Measurements from ENCODE around the gene IGBP1. TPM values are rescaled to one million over a fixed set of nuclear protein-coding genes. Genes with fewer than 3 reads are reported as not detected.
"Not testable (repeated sequence)": the region's sequence is repeated elsewhere in the genome, so short reads cannot be mapped to it uniquely, and the experiment has no call there.

Gene IGBP1
- total and polyA plus RNA-seq, 2 donors from 2014 or later, result 44.2 to 67.3 TPM

DNA sequence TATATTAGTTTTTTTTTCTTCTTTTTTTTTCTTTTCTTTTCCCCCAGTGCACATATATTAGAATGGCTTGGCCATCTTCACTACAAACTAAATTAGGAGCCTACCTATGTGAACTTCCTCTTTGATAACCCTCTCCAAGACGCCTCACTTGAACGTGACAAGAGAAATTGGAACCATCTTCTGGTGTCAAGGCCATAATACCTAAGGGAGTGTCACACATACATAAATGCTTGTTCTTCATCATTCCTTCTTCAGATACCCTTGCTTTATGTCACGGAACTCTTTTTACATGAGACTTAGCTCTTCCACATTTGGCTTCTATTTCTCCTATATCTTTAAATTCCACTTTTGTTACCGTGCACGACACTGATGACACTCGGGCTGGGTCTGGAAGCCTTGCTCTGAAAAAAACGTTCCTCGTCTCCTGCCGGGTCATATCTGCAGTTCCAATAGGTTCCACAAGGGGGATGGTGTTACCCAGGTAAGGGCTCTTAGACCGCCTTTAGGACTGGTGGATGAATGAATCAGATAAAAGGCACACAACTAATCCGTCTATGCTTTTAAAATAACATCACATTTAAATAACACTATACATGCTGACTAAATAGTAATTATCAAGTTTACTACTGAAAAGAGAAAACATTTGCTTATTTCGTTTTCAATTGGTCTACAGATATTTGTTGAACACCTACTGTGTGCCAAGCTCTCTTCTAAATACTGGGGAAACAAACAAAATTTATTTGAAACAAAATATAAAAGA, 63.9 kb downstream of the IGBP1 start:
- H3K36me3 ChIP-seq (ENCODE audit: control insufficient read depth in 2 of 3, insufficient read depth in 3 of 3, low read length in 3 of 3), result no peaks in the 10 kb centered on the region
- no peaks in the 10 kb centered on the region for H3K4me1 ChIP-seq (ENCODE audit: control insufficient read depth in 2 of 3, insufficient read depth in 2 of 3, low read depth in 1 of 3, low read length in 3 of 3)
- H3K27ac ChIP-seq (ENCODE audit: low read depth in 2 of 2, low read length in 2 of 2), result no peak overlapping the region
- no peaks in the 10 kb centered on the region for H3K9me3 ChIP-seq (ENCODE audit: control insufficient read depth in 2 of 3, insufficient read depth in 1 of 3, low read length in 3 of 3)
- intact Hi-C loops (cut with DNase I), result no loop called here
- H3K4me3 ChIP-seq (ENCODE audit: low read length in 3 of 3), result peak overlapping the region in 1 of 3 donors; percentile 25
- TF ChIP-seq, protein P1, sequence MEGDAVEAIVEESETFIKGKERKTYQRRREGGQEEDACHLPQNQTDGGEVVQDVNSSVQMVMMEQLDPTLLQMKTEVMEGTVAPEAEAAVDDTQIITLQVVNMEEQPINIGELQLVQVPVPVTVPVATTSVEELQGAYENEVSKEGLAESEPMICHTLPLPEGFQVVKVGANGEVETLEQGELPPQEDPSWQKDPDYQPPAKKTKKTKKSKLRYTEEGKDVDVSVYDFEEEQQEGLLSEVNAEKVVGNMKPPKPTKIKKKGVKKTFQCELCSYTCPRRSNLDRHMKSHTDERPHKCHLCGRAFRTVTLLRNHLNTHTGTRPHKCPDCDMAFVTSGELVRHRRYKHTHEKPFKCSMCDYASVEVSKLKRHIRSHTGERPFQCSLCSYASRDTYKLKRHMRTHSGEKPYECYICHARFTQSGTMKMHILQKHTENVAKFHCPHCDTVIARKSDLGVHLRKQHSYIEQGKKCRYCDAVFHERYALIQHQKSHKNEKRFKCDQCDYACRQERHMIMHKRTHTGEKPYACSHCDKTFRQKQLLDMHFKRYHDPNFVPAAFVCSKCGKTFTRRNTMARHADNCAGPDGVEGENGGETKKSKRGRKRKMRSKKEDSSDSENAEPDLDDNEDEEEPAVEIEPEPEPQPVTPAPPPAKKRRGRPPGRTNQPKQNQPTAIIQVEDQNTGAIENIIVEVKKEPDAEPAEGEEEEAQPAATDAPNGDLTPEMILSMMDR (IDR thresholded peaks at IDR 0.05; ENCODE audit: borderline replicate concordance, extremely low read depth, insufficient read depth), result peak; percentile 53
- no peak overlapping the region for H3K9ac ChIP-seq (ENCODE audit: low read length in 3 of 3)
- no peaks in the 10 kb centered on the region for H3K27me3 ChIP-seq (ENCODE audit: control insufficient read depth, insufficient read depth, low read length)
- FAIRE-seq (peak; percentile 45), DNase-seq (peak in 3 of 5 donors; percentile 16 to 34 (median 31))

DNA sequence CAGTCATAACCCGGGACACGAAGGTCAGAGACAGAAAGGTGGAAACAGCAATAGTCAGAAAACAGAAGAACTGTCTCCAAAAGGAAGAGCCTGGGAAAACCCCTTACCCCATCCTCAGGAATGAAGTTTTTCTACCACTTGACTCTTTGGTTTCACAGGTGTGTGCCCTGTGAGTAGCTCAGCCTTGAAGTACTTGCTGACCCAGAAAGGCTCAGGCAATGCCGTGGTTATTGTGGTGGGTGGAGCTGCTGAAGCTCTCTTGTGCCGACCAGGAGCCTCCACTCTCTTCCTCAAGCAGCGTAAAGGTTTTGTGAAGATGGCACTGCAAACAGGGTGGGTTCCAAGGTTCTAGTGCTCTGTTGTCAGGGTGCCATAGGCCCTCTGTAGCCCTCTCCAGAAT, 68.5 kb downstream of the IGBP1 start:
- H3K27ac ChIP-seq (ENCODE audit: low read depth in 2 of 2, low read length in 2 of 2), result no peak overlapping the region
- H3K4me3 ChIP-seq (ENCODE audit: low read length in 3 of 3), result no peak overlapping the region
- no peaks in the 10 kb centered on the region for H3K27me3 ChIP-seq (ENCODE audit: control insufficient read depth, insufficient read depth, low read length)
- no peaks in the 10 kb centered on the region for H3K9me3 ChIP-seq (ENCODE audit: control insufficient read depth in 2 of 3, insufficient read depth in 1 of 3, low read length in 3 of 3)
- no peak for DNase-seq
- TF ChIP-seq, protein P1 (IDR thresholded peaks at IDR 0.05; ENCODE audit: borderline replicate concordance, extremely low read depth, insufficient read depth), result no peak
- no peaks in the 10 kb centered on the region for H3K36me3 ChIP-seq (ENCODE audit: control insufficient read depth in 2 of 3, insufficient read depth in 3 of 3, low read length in 3 of 3)
- H3K9ac ChIP-seq (ENCODE audit: low read length in 3 of 3), result no peak overlapping the region
- H3K4me1 ChIP-seq (ENCODE audit: control insufficient read depth in 2 of 3, insufficient read depth in 2 of 3, low read depth in 1 of 3, low read length in 3 of 3), result no peaks in the 10 kb centered on the region
- FAIRE-seq, result no peak
- intact Hi-C loops (cut with DNase I), result no loop called here

DNA sequence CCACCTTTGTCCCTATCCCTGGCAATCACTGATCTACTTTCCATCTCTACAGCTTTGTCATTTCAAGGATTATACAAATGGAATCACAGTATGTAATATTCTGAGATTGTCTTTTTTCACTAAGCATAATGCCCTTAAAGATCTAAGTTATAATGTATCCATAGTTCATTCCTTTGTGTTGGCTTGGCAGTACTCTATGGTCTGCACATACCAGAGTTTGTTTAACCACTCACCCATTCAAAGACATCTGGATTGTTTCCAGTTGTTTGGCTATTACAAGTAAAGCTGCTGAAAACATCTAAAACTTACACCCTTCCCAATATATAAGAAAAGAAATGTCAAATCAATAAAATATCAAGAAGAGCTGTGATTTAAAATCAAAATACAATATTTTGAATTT, 75.2 kb downstream of the IGBP1 start:
- H3K9ac ChIP-seq (ENCODE audit: low read length in 3 of 3), result no peak overlapping the region
- H3K4me1 ChIP-seq (ENCODE audit: control insufficient read depth in 2 of 3, insufficient read depth in 2 of 3, low read depth in 1 of 3, low read length in 3 of 3), result no peaks in the 10 kb centered on the region
- no peak overlapping the region for H3K4me3 ChIP-seq (ENCODE audit: low read length in 3 of 3)
- FAIRE-seq (no peak), DNase-seq (no peak)
- H3K36me3 ChIP-seq (ENCODE audit: control insufficient read depth in 2 of 3, insufficient read depth in 3 of 3, low read length in 3 of 3), result no peaks in the 10 kb centered on the region
- H3K9me3 ChIP-seq (ENCODE audit: control insufficient read depth in 2 of 3, insufficient read depth in 1 of 3, low read length in 3 of 3), result no peaks in the 10 kb centered on the region
- no peaks in the 10 kb centered on the region for H3K27me3 ChIP-seq (ENCODE audit: control insufficient read depth, insufficient read depth, low read length)
- H3K27ac ChIP-seq (ENCODE audit: low read depth in 2 of 2, low read length in 2 of 2), result no peak overlapping the region
- TF ChIP-seq, protein P1 (IDR thresholded peaks at IDR 0.05; ENCODE audit: borderline replicate concordance, extremely low read depth, insufficient read depth), result no peak
- intact Hi-C loops (cut with DNase I), result no loop called here

DNA sequence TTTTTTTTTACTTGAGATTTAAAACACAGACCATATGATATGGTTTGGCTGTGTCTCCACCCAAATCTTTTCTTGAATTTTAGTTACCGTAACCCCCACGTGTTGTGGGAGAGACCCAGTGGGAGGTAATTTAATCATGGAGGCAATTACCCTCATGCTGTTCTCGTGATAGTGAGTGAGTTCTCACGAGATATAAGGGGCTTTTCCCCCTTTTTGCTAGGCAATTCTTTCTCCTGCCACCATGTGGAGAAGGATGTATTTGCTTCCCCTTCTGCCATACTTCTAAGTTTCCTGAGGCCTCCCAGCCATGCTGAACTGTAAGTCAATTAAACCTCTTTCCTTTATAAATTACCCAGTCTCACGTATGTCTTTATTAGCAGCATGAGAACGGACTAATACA, 76.3 kb downstream of the IGBP1 start:
- DNase-seq; H3K9ac ChIP-seq (ENCODE audit: low read length in 3 of 3); H3K27ac ChIP-seq (ENCODE audit: low read depth in 2 of 2, low read length in 2 of 2); H3K4me1 ChIP-seq (ENCODE audit: control insufficient read depth in 2 of 3, insufficient read depth in 2 of 3, low read depth in 1 of 3, low read length in 3 of 3); H3K9me3 ChIP-seq (ENCODE audit: control insufficient read depth in 2 of 3, insufficient read depth in 1 of 3, low read length in 3 of 3); intact Hi-C loops (cut with DNase I); FAIRE-seq; H3K4me3 ChIP-seq (ENCODE audit: low read length in 3 of 3); H3K36me3 ChIP-seq (ENCODE audit: control insufficient read depth in 2 of 3, insufficient read depth in 3 of 3, low read length in 3 of 3); H3K27me3 ChIP-seq (ENCODE audit: control insufficient read depth, insufficient read depth, low read length): not testable (repeated sequence)

Other genes with a start within 250 kb of the IGBP1 start
- gene AWAT2, start 83.5 kb upstream of the IGBP1 start, total RNA-seq, result not detected
- gene AWAT2, start 83.5 kb upstream of the IGBP1 start, polyA plus RNA-seq (ENCODE audit: insufficient read depth, low read depth, low replicate concordance), result not detected
- gene OTUD6A, start 71.0 kb upstream of the IGBP1 start, total RNA-seq, result not detected
- not detected for gene OTUD6A, start 71.0 kb upstream of the IGBP1 start, polyA plus RNA-seq (ENCODE audit: insufficient read depth, low read depth, low replicate concordance)
- not detected for gene DGAT2L6, start 44.0 kb downstream of the IGBP1 start, total RNA-seq
- gene DGAT2L6, start 44.0 kb downstream of the IGBP1 start, polyA plus RNA-seq (ENCODE audit: insufficient read depth, low read depth, low replicate concordance), result not detected
- gene AWAT1, start 101.2 kb downstream of the IGBP1 start, total RNA-seq, result not detected
- gene AWAT1, start 101.2 kb downstream of the IGBP1 start, polyA plus RNA-seq (ENCODE audit: insufficient read depth, low read depth, low replicate concordance), result not detected
- 0.31 TPM for gene P2RY4, start 126.8 kb downstream of the IGBP1 start, total RNA-seq
- gene P2RY4, start 126.8 kb downstream of the IGBP1 start, polyA plus RNA-seq (ENCODE audit: insufficient read depth, low read depth, low replicate concordance), result not detected
- not detected for gene ARR3, start 134.9 kb downstream of the IGBP1 start, total RNA-seq
- gene ARR3, start 134.9 kb downstream of the IGBP1 start, polyA plus RNA-seq (ENCODE audit: insufficient read depth, low read depth, low replicate concordance), result not detected
- not detected for gene RAB41, start 148.7 kb downstream of the IGBP1 start, total RNA-seq
- gene RAB41, start 148.7 kb downstream of the IGBP1 start, polyA plus RNA-seq (ENCODE audit: insufficient read depth, low read depth, low replicate concordance), result not detected
- 31.3 TPM for gene PDZD11, start 156.5 kb downstream of the IGBP1 start, total RNA-seq
- gene PDZD11, start 156.5 kb downstream of the IGBP1 start, polyA plus RNA-seq (ENCODE audit: insufficient read depth, low read depth, low replicate concordance), result 74.6 TPM
- 0.35 TPM for gene KIF4A, start 156.7 kb downstream of the IGBP1 start, total RNA-seq
- 0.13 TPM for gene KIF4A, start 156.7 kb downstream of the IGBP1 start, polyA plus RNA-seq (ENCODE audit: insufficient read depth, low read depth, low replicate concordance)

All from kidney (tissue), 14 donors.